NCI-H524 (cell line): ENCODE measurements around the gene MDN1.
A peak's percentile ranks its signal among the peaks of the same experiment; 100 is the strongest.
"Not testable (repeated sequence)": the region's sequence is repeated elsewhere in the genome, so short reads cannot be mapped to it uniquely, and the experiment has no call there.

Experiments
- DNase-seq, 2 experiments: peaks; one replicate each; lab custom pipeline; 2025; lab: John Stamatoyannopoulos, UW

MDN1 gene, protein sequence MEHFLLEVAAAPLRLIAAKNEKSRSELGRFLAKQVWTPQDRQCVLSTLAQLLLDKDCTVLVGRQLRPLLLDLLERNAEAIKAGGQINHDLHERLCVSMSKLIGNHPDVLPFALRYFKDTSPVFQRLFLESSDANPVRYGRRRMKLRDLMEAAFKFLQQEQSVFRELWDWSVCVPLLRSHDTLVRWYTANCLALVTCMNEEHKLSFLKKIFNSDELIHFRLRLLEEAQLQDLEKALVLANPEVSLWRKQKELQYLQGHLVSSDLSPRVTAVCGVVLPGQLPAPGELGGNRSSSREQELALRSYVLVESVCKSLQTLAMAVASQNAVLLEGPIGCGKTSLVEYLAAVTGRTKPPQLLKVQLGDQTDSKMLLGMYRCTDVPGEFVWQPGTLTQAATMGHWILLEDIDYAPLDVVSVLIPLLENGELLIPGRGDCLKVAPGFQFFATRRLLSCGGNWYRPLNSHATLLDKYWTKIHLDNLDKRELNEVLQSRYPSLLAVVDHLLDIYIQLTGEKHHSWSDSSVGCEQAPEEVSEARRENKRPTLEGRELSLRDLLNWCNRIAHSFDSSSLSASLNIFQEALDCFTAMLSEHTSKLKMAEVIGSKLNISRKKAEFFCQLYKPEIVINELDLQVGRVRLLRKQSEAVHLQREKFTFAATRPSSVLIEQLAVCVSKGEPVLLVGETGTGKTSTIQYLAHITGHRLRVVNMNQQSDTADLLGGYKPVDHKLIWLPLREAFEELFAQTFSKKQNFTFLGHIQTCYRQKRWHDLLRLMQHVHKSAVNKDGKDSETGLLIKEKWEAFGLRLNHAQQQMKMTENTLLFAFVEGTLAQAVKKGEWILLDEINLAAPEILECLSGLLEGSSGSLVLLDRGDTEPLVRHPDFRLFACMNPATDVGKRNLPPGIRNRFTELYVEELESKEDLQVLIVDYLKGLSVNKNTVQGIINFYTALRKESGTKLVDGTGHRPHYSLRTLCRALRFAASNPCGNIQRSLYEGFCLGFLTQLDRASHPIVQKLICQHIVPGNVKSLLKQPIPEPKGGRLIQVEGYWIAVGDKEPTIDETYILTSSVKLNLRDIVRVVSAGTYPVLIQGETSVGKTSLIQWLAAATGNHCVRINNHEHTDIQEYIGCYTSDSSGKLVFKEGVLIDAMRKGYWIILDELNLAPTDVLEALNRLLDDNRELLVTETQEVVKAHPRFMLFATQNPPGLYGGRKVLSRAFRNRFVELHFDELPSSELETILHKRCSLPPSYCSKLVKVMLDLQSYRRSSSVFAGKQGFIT (N-terminal part only)

DNA sequence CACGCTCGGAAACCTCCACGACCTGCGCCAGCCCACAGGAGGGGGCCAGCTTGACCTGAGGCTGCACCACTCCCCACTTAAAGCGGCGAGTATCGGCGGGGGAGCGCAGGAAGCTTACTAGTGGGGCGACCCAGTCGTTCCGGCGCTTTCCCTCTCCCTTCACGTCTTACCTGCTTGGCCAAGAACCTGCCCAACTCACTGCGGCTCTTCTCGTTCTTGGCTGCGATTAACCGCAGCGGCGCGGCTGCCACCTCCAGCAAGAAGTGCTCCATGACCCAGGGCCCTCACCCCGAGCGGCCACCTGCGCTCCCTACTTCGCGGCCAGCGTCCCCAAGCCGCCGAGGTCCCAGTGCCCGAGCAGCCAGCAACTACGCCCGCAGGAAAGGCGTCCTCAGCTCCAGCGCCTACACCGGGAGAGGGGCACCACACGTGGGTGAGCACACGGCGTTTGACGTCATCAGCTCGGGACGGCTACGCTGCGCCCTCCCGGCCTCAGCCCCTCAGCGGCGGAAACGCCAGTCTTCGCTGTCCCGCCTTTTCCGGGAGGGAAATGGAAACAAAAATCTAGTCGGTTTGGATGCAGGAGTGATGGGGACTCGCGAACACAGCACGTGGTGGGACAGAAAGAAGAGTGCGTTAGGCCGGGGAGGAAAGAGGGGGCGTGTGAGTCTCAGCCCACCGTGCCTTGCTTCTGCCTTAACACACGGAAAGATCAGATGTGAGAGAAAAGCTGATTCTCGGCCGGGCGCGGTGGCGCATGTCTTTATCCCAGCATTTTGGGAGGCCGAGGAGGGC is at the start of gene MDN1:
Gene MDN1, minus strand, starts transcription at position 459 of the 795 bp plus-strand sequence. Its CDS starts 187 bp downstream, at position 272.
- peak; percentile 89 to 93 for DNase-seq

DNA sequence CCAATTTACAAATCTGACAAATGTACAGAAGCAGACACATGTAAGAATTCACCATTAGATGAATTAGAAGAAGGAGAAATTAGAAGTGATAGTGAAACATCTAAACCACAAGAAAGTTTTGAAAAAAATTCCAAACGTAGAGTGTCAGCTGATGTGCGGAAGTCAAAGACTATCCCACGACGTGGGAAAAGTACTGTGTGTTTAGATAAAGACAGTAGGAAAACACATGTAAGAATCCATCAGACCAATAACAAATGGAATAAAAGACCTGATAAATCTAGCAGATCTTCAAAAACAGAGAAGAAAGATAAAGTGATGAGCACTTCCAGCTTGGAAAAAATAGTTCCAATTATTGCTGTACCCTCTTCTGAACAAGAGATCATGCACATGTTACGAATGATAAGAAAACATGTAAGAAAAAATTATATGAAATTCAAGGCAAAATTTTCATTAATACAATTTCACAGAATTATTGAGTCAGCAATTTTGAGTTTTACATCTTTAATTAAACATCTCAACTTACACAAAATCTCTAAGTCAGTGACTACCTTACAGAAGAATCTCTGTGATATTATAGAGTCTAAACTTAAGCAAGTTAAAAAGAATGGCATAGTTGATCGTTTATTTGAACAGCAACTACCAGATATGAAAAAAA is 46.6 kb upstream of the MDN1 start:
- DNase-seq = no peak

DNA sequence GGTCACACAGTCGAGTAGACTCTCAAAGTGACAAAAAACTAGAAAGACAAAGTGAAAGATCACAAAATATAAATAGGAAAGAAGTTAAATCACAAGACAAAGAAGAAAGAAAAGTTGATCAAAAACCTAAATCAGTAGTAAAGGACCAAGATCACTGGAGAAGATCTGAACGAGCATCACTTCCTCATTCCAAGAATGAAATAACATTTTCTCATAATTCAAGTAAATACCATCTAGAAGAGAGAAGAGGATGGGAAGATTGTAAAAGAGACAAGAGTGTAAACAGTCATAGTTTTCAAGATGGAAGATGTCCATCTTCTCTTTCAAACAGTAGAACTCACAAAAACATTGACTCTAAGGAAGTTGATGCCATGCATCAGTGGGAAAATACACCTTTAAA is 43.1 kb upstream of the MDN1 start:
- DNase-seq = no peak

DNA sequence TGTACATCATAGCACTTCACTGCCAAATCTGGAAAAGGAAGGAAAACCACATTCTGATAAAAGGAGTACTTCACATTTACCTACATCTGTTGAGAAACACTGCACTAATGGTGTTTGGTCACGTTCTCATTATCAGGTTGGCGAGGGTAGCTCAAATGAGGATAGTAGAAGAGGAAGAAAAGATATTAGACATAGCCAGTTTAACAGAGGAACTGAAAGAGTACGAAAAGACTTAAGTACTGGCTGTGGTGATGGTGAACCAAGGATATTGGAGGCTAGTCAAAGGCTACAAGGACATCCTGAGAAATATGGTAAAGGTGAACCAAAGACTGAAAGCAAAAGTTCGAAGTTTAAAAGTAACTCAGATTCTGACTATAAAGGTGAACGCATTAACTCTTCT is 42.7 kb upstream of the MDN1 start:
- DNase-seq = no peak

DNA sequence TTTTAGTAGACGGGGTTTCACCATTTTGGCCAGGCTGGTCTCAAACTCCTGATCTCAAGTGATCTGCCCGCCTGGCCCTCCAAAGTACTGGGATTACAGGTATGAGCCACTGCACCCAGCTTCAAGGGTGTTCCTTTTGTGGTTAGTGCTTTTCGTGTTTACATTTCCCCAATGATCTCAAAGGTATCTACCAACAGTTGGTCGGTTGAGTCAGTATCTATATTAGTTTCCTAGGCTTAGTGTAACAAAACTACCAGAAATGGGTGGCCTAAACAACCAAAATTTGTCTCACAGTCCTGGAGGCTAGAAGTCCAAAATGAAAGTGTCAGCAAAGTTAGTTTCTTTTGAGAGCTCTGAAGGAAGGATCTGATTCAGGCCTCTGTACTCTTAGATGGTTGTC is 40.1 kb upstream of the MDN1 start:
- DNase-seq = no peak

DNA sequence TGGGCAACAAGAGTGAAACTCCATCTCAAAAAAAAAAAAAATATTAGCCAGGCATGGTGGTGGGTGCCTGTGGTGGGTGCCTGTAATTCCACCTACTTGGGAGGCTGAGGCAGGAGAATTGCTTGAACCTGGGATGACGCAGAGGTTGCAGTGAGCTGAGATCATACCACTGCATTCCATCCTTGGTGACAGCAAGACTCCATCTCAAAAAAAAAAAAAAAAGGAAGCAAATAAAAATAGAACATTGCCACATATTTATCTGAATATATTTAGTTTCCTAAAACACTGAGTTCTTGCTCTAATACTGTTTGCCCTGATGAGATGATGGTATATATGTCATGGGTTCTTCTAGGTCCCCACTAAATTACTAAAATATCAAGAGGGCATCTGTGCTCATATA is 38.4 kb upstream of the MDN1 start:
- no peak for DNase-seq

DNA sequence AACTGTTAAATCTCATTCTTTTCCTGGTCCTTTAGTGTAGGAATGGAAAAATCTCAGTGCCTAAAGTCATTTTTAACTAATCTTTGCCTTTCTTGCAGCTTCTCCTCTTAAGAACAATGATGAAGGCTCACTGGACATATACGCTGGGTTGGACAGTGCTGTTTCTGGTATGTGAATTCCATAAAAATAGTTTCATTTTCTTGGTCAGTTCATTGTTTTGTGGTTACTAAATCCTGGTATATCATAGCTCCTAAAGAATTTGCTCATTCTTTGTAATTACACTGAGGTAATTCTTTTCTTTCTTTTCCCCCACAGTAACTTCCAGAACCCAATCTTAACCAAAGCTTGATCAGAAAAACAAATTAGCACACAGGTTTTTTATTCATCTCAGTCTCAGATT is 33.5 kb upstream of the MDN1 start:
- DNase-seq = no peak

DNA sequence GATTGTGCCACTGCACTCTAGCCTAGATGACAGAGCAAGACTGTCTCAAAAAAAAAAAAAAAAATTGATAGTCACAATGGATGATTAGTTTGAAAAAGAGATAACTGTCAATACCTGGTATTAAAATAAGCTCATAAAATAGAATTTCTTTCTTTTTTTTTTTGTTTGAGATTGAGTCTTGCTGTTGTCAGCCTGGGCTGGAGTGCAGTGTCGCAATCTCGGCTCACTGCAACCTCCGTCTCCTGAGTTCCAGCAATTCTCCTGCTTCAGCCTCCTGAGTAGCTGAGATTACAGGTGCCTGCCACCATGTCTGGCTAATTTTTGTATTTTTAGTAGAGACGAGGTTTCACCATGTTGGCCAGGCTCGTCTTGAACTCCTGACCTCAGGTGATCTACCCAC is 27.9 kb upstream of the MDN1 start:
- DNase-seq = not testable (repeated sequence)

DNA sequence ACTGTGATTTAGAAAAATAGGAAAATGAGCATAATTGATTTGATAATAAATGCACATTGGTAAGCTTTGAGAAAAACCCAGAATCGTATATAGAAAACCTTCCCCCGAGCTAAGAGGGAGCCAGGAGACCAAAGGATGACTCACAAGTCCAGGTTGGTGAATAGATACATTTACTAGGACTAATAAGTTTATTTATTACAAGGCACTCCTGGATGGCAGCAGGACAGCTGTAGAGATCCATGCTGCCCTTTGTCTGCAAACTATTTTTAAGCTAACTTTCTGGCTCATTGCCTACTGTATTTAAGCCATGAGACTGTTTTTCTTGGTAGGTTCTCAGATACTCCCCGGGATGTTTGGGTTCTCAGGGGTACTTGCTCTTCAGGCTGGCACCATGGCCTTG is 23.5 kb upstream of the MDN1 start:
- DNase-seq = no peak

DNA sequence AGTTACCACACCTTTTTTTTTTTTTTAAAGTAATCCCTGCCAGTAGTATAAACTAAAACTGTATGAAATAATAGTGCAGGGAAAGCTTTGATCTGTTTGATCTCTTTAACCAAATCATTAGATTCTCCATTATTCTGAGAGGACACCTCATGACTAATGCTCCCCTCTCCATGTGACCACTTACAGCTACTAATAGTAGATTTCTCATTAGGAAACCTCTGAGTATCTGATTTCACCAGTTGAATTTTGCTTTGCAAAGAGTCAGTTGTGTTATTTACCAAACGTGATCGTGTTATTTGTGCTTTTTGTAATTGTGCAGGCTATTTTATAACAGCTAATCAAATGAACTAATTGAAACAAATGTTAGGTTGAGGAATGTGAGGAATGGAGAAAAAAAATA is 22.6 kb upstream of the MDN1 start:
- DNase-seq = no peak

DNA sequence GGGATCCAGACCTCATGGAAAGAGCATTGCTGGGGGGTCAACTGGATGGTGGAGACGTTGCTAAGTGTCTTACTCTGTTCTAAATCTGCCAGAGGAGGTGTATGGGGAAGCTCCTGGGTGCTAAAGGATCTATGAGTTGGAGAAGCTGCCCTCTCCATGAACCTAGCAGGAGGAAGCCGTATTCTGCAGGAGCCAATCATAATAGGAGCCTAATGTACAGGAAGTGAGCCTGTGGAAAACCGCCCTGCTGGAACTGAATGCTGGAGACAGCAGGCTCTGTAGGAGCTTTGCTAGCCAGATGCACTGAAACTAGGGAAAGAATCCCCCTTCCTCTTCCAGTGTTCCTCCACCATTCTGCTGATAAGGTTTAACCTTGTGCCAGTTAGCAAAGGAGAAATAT is 20.9 kb upstream of the MDN1 start:
- no peak for DNase-seq

DNA sequence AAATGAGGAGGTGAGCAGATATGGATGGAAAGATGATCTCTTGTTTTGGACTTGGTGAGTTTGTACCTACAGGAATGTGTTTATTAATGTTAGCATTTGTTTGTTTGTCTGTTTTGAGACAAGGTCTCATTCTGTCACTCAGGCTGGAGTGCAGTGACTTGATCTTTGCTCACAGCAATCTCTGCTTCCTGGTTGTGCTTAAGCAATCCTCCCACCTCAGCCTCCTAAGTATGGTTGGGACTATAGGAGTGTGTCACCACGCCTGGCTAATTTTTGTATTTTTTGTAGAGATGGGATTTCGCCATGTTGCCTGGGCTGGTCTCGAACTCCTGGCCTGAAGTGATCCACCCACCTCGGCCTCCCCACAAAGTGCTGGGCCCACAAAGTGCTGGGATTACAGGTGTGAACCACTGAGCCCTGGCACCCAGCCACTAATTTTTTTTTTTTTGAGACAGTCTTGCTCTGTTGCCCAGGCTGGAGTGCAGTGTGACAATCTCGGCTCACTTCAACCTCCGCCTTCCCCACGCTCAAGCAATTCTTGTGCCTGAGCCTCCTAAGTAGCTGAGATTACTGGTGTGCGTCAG is 17.1 kb upstream of the MDN1 start:
- no peak for DNase-seq

DNA sequence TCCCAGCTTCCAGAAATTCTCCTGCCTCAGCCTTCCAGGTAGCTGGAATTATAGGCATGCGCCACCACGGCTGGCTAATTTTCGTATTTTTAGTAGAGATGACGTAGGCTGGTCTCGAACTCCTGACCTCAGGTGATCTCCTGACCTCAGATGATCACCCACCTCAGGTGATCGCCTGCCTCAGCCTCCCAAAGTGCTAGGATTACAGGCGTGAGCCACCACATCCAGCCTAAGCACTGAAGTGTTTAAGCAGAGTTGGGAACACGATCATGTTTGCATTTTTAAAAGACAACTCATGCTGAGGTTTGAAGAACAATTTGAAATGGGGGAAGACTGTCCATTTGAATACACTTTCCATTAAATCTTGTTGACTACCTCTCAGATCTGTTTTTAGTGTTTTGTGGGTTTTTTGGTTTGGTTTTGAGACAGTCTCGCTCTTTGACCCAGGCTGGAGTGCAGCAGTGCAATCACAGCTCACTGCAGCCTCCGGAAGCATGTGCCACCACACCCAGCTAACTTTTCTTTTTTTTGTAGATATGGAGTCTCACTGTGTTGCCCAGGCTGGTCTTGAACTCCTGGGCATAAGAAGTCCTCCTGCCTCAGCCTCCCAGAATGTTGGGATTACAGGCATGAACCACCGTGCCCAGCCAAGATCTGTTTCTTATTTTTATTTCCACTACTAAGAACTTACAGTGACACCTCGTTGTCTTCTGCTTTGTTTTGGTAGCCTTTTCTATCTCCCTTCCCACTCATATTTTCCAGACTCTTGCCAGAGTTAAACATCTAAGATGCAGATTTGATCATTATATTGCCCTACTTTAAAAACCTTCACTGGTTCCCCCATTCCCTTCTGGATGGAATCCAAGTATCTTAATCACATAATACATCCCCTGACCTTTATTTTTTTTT is 15.5 kb upstream of the MDN1 start:
- no peak for DNase-seq

DNA sequence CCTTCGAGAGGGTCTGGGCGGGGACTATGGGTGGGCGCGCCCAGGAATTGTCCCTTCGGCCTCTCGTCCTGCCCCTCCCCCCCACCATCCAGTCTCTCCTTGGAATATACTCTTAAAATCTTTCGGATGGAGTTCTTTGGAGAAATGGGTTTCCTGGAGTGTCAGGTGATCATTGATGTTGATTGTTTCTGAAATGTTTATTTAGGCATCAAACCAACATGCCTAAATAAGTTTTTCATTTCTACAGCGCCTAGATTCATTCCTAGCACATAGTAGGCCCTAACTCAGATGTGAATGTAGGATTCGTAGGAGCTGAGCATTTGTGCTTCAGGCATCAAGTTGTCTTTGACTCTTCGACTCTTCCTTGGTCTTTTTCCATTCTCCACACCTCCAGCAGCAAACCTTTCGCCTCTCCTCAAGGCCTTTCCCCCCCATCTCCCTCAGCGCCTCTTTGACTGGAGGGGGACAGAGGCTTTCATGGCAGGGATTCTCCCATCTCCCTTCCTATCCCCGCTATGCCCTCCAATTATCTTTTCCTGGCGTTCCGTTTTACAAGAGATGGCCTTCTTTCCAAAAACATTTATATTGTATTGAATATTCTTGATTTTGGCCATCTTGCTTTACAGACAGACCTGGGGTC is 10.7 kb upstream of the MDN1 start:
- DNase-seq = peak in 1 of 2 experiments; percentile 41

DNA sequence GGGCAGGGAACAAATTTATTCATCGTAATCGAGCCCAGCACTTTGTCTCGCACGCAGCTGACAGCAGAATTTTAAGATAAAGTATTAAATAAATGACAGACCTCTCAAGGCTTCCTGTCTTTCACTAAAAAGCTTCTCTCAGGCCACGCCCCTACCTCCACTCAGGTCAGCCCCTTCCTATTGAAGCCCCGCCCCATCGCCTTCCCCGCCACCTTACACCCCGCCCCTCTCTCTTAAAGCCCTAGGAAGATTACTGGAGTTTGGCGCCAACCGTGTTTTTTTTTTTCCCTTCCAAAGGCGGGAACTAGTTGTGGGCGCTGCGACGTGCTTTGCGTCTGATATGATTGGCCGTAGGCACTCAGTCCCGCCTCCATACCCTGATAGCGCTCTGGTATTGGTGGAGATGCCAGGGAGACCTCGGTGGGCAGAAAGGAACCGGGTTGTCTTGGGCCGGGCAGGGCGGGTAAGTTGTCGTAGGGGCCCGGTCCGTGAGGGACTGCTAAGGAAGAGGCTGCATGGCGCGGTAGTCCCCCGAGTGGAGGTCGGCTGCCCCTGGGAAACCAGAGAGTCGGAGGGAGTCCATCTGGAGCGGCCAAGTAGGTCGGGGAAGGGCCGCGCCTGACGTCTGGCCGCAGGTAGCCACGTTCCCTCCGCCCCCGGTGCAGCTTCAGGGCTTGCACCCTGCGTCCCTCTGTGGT is 10.0 kb upstream of the MDN1 start, which contains the start of gene CASP8AP2:
Gene CASP8AP2, plus strand, starts transcription at position 409 of the 698 bp plus-strand sequence.
- DNase-seq = peak; percentile 99

DNA sequence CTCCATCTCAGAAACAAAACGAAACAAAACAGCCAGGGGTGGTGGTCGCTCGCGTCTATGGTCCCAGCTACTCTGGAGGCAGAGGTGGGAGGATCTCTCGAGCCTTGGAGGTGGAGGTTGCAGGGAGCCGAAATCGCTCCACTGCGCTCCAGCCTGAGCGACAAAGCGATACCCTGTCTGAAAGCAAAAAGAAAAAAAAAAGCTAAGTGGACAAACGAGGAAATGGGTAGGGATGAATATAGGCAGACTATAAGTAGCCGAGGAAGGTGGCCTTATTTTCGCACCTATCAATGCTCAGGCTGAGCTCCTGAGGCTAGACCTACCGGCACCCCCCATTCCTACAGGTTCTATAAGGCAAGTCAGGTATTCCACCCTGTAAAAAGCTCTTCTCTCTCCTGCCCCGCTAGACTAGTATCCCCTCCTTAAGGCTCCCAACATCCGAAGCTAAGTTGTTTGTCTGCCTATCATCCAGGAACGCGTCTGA is 9.4 kb upstream of the MDN1 start:
- DNase-seq = no peak

DNA sequence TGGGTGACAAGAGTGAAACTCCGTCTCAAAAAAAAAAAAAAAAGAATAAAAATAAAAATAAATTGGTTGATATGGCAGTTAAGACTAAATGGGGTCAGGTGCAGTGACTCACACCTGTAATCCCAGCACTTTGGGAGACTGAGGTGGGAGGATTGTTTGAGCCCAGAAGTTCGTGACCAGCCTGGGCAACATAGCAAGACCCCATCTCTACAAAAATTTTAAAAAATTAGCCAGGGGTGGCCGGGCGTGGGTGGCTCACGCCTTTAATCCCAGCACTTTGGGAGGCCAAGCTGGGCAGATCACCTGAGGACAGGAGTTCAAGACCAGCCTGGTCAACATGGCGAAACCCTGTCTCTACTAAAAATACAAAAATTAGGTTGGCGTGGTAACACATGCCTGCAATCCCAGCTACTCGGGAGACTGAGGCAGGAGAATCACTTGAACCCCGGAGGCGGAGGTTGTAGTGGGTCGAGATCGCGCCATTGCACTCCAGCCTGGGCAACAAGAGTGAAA is 8.9 kb upstream of the MDN1 start:
- DNase-seq = not testable (repeated sequence)

DNA sequence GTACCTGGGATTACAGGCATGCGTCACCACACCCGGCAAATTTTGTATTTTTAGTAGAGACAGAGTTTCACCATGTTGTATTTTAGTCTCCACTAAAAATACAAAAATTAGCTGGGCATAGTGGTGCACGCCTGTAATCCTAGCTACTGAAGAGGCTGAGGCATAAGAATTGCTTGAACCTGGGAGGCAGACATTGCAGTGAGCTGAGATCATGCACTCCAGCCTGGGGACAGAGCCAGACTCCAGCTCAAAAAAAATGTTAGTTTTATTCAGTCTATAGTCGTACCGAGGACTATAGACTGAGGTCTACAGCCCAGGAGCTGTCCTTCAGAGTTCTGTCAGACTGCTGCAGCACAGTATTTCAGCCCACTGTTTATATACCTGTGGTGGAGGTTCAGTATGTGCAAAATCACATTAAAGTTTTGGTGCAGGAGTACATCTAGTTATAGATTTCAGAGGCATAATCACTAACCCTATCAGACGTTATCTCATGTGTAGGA is 6.5 kb upstream of the MDN1 start:
- no peak for DNase-seq
